Adrenal gland (tissue), 5 donors: ENCODE data around the gene GFRA1.

Source experiments
- CTCF ChIP-seq, 6 experiments: fragments of 450-650 bp in 4 of 6; fragments of 200-600 bp in 2 of 6; sonication (generic) in 1 of 6; IDR thresholded peaks; 1 replicate in 5 of 6; 2 replicates in 1 of 6; pipeline versions ENCODE4 v1.5.1 to v1.8.0; 2016 to 2021; ENCODE audit warnings: antibody characterized with exemption in 6 of 6, mild to moderate bottlenecking in 2 of 6, moderate library complexity in 1 of 6
- POLR2A ChIP-seq, 2 donors: fragments of 450-650 bp; IDR thresholded peaks; one replicate each; pipeline ENCODE4 v1.6.1; 2017; ENCODE audit warnings: antibody characterized with exemption in 2 of 2, mild to moderate bottlenecking in 2 of 2, moderate library complexity in 1 of 2
- donor health status: DM: no; HTN: no; CAD: no.

DNA sequence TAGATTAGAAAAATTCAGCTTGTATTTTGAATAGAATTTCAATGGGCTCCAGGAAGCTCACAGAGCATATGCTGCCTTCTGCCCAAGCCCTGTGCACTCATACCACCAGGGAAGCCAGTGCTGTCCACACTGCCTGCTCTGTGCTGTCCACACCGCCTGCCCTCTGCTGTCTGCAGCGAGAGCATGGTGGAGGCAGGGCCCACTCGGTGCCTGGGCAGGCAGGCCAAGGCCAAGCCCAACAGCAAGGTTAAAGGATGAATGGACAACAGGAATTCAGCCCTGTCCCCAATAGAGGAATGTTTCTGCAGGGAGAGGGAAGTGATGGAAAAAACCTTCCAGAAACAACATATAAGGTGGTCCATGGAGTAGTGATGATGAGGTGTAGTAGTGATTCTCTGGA is 146.8 kb downstream of the GFRA1 start:
- TF ChIP-seq CTCF (IDR thresholded peaks at IDR 0.05) (no peak), POLR2A (IDR thresholded peaks at IDR 0.05) (no peak)
